Fibroblast of lung (primary cell): Measurements from ENCODE around the gene ATP2B2.

Experiments
- CTCF ChIP-seq, 2 donors: IDR thresholded peaks in 1 of 2; conservative IDR thresholded peaks in 1 of 2; 1 replicate in 1 of 2; 2 replicates in 1 of 2; pipeline ENCODE4 v1.5.1; 2011 to 2012; ENCODE audit warnings: low read length in 2 of 2, control low read depth in 1 of 2, inconsistent platforms in 1 of 2, low read depth in 1 of 2, mild to moderate bottlenecking in 1 of 2
- EZH2 ChIP-seq: IDR thresholded peaks from 2 replicates; pipeline ENCODE4 v1.5.1; 2012; ENCODE audit warnings: low read length, control low read depth, mild to moderate bottlenecking; ENCODE audit errors: missing control alignments

GRCh38 chr3:10449436-10449835, 56.0 kb downstream of the ATP2B2 start:
- TF ChIP-seq CTCF (conservative IDR thresholded peaks at IDR 0.05 in 1 of 2, IDR thresholded peaks at IDR 0.05 in 1 of 2; ENCODE audit: low read depth in 1 of 2, low read length in 2 of 2) (no peak), EZH2 (no peak)
